Endothelial cell of hepatic sinusoid (primary cell): Measurements from ENCODE around the gene AMMECR1L.
"Not testable (repeated sequence)": the region's sequence is repeated elsewhere in the genome, so short reads cannot be mapped to it uniquely, and the experiment has no call there.

Experiments
- in situ Hi-C: cut with HindIII; loops from 2 replicates; pipeline ENCODE4 v1.10.0; 2017; ENCODE audit warnings: low sequenced_read_pairs

AMMECR1L gene

GRCh38 chr2:127843677-127844076 is 42.1 kb downstream of the AMMECR1L start:
- in situ Hi-C loops, result no loop called here

- in situ Hi-C loops, result no loop called here
Measured at GRCh38 chr2:127841466-127842178, 44.1 kb downstream of the AMMECR1L start.

- in situ Hi-C loops, result no loop called here
Measured at GRCh38 chr2:127840893-127841292, 44.9 kb downstream of the AMMECR1L start.

GRCh38 chr2:127834951-127835350 is 50.8 kb downstream of the AMMECR1L start:
- in situ Hi-C loops, result no loop called here

- in situ Hi-C loops, result loop anchor here (5.0 kb wide), 1 partner anchor 83 kb away; no protein-coding TSS in a partner anchor
Measured at GRCh38 chr2:127829845-127830246, 55.9 kb downstream of the AMMECR1L start.

GRCh38 chr2:127826708-127827107 is 59.0 kb downstream of the AMMECR1L start:
- in situ Hi-C loops, result loop anchor here (5.0 kb wide), 1 partner anchor 79 kb away; no protein-coding TSS in a partner anchor

GRCh38 chr2:127826047-127826446 is 59.7 kb downstream of the AMMECR1L start:
- in situ Hi-C loops, result loop anchor here (5.0 kb wide), 1 partner anchor 79 kb away; no protein-coding TSS in a partner anchor

- in situ Hi-C loops, result no loop called here
Measured at GRCh38 chr2:127820080-127820668, 65.6 kb downstream of the AMMECR1L start.

GRCh38 chr2:127818794-127819425 is 66.8 kb downstream of the AMMECR1L start:
- in situ Hi-C loops, result loop anchor here (5.0 kb wide), 1 partner anchor 33 kb away; no protein-coding TSS in a partner anchor

GRCh38 chr2:127818241-127818640 is 67.5 kb downstream of the AMMECR1L start:
- in situ Hi-C loops, result loop anchor here (5.0 kb wide), 1 partner anchor 34 kb away; no protein-coding TSS in a partner anchor

GRCh38 chr2:127814677-127815076 is 71.1 kb downstream of the AMMECR1L start:
- in situ Hi-C loops, result loop anchor here (5.0 kb wide), 1 partner anchor 38 kb away; no protein-coding TSS in a partner anchor

- in situ Hi-C loops, result not testable (repeated sequence)
Measured at GRCh38 chr2:127812441-127812840, 73.3 kb downstream of the AMMECR1L start.
